ENCODE measurements around the gene ZSCAN22. TPM values are rescaled to one million over a fixed set of nuclear protein-coding genes. Genes with fewer than 3 reads are reported as not detected.

ZSCAN22 gene
- total RNA-seq, 4 donors from 2014 or later, result 2.2 to 3.4 (median 2.6) TPM

GRCh38 chr19:58284199-58284598 is 42.6 kb upstream of the ZSCAN22 start:
- TF ChIP-seq CTCF (IDR thresholded peaks at IDR 0.05; ENCODE audit: low read depth), result no peak

GRCh38 chr19:58291943-58292342 is 34.9 kb upstream of the ZSCAN22 start:
- no peak for TF ChIP-seq CTCF (IDR thresholded peaks at IDR 0.05; ENCODE audit: low read depth)

- no peak for TF ChIP-seq CTCF (IDR thresholded peaks at IDR 0.05; ENCODE audit: low read depth)
These were observed 31.9 kb upstream of the ZSCAN22 start for GRCh38 chr19:58294743-58295374.

- no peak for TF ChIP-seq CTCF (IDR thresholded peaks at IDR 0.05; ENCODE audit: low read depth)
These were observed 30.7 kb upstream of the ZSCAN22 start for GRCh38 chr19:58296104-58296503.

GRCh38 chr19:58300620-58301019 is 26.2 kb upstream of the ZSCAN22 start:
- no peak for TF ChIP-seq CTCF (IDR thresholded peaks at IDR 0.05; ENCODE audit: low read depth)

GRCh38 chr19:58304255-58304654 is 22.5 kb upstream of the ZSCAN22 start:
- no peak for TF ChIP-seq CTCF (IDR thresholded peaks at IDR 0.05; ENCODE audit: low read depth)

- TF ChIP-seq CTCF (IDR thresholded peaks at IDR 0.05; ENCODE audit: low read depth), result no peak
These were observed 22.1 kb upstream of the ZSCAN22 start for GRCh38 chr19:58304748-58305064.

Measured in subcutaneous adipose tissue (tissue), 4 donors.